Stimulated activated naive CD4-positive, alpha-beta T cell (primary cell): ENCODE results near the gene HSPBAP1.
"Not testable (repeated sequence)": the region's sequence is repeated elsewhere in the genome, so short reads cannot be mapped to it uniquely, and the experiment has no call there.

ENCODE experiments used
- DNase-seq, 6 experiments: peaks; one replicate each; lab custom pipeline; 2025; lab: John Stamatoyannopoulos, UW

The HSPBAP1 gene

GRCh38 chr3:122732682-122733525 lies 60.7 kb downstream of the HSPBAP1 start:
- DNase-seq = not testable (repeated sequence)

DNA sequence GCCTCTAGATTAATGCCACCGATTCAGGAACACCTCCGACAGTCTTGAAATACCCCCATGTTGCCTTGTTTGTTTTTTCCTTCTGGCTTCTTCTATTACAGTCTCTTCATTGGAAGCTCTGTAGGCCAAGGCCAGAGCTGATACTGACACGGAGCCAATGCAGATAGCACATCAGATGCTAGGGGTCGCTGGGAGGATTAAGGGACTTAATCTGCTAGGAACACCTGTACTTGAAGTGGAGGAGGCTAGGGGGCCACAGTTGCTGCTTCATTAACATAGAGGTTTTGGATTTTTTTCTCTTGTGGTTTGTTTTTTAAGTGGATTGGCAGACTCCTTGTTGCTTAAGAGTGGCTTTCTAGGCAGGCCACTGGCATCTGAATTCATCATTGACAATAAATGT lies 63.4 kb downstream of the HSPBAP1 start:
- no peak for DNase-seq

GRCh38 chr3:122728756-122729514 lies 64.7 kb downstream of the HSPBAP1 start:
- no peak for DNase-seq

DNA sequence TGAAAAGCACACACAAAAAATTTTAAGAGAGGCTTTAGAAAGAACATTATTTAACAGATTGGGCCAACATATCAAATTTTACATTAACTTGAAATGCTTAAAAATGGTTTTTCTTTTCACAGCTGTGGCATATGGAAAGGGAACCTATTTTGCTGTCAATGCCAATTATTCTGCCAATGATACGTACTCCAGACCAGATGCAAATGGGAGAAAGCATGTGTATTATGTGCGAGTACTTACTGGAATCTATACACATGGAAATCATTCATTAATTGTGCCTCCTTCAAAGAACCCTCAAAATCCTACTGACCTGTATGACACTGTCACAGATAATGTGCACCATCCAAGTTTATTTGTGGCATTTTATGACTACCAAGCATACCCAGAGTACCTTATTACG lies 65.4 kb downstream of the HSPBAP1 start:
- no peak for DNase-seq

DNA sequence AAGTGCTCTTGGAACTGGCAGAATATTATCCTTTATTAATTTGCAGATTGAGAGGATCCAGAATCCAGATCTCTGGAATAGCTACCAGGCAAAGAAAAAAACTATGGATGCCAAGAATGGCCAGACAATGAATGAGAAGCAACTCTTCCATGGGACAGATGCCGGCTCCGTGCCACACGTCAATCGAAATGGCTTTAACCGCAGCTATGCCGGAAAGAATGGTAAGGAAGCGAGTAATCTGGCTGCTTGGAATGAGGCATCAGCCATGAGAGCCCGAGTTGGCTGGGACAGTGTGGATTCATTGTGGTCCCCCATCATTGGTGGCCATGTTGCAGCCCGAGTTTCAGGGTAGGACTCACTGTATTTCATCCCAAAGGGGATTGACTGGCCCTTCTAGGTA lies 65.9 kb downstream of the HSPBAP1 start:
- DNase-seq = no peak

- no peak for DNase-seq
Observed at GRCh38 chr3:122727294-122727693, 66.3 kb downstream of the HSPBAP1 start.

DNA sequence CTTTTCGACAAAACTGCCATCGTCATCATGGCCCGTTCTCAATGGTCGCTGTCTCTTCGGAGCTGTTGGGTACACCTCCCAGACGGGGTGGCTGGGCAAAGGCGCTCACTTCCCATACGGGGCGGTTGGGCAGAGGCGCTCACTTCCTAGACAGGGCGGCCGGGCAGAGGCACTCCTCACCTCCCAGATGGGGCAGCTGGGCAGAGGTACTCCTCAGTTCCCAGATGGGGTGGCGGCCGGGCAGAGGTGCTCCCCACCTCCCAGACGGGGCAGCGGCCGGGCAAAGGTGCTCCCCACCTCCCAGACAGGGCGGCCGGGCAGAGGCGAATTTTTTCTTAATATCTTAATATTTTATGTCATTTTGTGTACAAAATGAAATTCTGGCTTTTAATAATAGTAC lies 68.5 kb downstream of the HSPBAP1 start:
- no peak for DNase-seq

DNA sequence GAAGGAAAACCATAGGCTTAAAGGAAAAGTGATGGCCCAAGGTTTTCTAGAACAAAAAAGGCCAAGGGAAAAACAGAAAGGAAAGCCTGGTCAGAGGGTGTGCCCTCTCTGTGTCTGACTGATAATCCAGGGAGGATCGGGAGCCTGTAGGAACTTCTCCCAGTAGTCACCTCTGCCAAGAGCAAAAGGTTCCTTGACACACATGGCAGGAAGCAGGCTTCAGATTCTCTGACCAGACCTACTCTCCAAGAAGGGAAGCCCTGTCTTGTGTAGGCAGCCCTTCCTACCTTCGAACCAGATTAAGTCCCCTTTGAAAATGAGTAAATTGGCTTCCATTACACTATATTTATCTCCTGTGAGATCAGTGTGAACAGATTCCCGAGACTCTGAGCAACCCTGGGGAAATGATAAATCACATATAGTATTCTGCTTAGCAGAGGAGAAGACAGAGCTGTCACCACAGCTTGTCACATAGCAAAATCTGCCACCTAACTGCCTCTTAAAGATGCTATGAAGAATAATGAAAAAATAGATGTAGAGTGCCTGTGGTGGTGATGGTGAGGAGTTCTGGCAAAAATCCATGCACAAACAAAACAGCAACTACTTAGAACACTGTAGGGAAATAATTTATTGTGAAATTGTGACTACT lies 74.2 kb downstream of the HSPBAP1 start:
- no peak for DNase-seq

DNA sequence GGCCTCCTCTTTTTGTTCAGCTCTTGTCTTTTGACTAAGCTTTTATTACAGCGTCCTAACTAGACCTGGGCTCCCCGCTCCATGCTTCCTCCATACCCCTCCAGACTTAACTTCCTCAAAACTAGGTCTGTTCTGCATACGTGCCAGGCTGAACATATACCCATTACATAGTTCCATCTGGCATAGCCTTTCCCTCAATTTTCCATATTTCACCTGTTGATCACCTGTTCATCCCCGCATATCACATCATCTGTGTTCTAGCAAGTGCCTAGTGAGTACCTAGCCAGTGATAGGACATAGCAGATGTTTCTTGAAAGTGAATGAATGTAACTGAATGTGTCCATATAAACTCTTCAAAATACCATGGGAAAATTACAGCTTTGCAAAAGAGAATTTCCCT lies 77.0 kb downstream of the HSPBAP1 start:
- DNase-seq = no peak

DNA sequence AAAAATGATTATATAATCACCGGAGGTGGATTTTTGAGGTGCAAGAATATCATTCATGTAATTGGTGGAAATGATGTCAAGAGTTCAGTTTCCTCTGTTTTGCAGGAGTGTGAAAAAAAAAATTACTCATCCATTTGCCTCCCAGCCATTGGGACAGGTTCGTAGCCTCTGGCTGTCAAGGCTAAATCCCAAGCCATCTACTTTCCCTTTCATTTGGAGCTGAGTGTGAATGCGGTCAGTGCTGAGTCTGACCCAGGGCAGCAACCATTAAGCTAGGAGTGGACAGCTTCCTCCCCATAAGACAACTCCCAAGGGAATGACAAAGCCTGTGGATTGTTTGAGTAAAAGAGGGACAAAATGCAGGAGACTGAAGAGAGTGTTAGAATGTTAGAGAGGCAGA lies 79.4 kb downstream of the HSPBAP1 start:
- DNase-seq = no peak

- not testable (repeated sequence) for DNase-seq
Observed at GRCh38 chr3:122710616-122711251, 82.9 kb downstream of the HSPBAP1 start.

DNA sequence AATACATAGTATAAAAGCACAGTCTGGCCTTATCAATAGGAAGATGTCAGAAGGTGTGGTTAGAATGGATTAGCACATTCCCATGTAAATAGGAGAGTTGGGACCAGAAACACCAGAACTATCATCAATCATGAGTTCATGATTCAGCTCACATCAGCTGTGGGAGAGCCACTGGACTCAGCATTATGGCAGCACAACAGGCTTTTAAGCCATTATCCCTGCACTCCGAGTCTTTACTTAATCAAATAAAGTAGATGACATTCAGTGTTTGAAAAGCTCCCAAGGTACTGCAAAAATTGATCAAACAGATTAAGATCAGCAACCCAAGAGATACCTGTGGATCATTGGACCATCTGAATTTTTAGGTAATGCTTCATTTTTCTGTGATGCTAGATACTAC lies 88.3 kb downstream of the HSPBAP1 start:
- no peak for DNase-seq

DNA sequence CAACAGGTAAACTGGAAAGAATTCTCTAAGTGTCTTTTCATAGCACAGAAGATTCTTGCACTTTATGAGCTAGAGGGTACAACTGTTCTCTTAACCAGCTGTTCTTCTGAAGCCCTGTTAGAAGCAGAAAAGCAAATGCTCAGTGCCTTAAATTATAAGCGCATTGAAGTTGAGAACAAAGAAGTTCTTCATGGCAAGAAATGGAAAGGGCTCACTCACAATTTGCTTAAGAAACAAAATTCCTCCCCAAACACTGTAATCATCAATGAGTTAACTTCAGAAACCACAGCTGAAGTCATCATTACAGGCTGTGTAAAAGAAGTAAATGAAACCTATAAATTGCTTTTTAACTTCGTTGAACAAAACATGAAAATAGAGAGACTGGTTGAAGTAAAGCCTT lies 93.4 kb downstream of the HSPBAP1 start:
- DNase-seq = no peak

DNA sequence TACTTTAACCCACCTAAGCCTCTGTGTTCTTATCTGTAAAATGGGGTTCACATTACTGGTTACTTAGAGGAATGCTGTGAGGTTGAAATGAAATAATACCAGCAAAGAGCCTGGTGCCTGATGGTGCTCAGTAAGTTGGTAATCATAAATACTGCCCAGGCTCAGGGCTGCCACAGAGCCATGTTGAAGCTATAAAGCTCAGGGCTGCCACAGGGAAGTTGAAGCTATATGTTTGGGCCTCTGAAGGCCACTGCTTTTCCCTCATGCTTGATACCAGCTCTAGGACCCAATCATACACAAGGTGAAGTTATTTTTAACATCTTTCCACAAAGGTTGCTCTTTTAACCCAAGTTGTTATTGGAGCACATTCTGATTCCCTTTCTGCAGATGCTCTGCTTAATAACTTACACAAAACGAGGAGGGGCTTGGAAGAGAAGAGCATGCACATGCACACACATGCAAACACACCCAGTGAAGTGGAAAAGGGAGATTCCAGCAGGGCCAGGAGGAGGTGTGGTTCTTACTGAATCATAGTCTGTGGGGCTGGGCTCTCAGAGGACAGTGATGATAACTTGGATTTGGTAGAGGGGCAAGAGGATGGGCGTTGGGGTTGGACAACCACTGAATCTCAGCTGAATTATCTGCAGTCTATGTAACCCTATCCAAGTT lies 95.5 kb downstream of the HSPBAP1 start:
- DNase-seq = no peak

DNA sequence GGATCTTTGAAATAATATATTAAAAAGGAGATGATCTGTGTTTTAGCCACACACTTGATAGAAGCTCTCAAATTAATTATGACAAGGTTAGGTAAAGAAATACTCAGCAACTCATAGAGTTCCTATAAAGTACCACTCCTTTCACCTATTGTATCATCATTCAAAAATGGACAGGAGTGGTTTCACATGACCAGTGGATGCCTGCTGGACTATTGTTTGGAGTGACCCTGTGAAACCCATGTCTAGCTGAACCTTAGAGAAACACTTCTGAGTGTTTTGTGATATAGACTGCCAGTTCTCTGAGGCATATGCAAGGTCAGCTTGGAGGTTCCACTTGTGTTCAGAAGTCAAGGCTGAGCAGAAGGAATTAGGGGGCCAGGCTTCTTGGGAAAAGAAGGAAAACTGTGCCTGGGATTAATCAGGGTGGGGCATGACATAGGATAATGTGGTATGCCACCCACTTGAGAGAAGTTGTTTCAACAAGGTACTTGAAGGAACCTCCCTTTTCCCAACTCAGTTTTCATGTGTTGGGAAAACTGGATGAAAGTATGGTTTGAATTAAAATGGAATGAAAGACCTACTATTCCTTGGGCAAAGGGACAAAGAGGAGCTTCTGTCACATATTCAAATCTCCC lies 97.6 kb downstream of the HSPBAP1 start:
- DNase-seq = no peak

GRCh38 chr3:122694966-122695365 lies 98.7 kb downstream of the HSPBAP1 start:
- DNase-seq = no peak

- no peak for DNase-seq
Observed at GRCh38 chr3:122692674-122693073, 101.0 kb downstream of the HSPBAP1 start.

GRCh38 chr3:122691195-122691594 lies 102.4 kb downstream of the HSPBAP1 start:
- no peak for DNase-seq

- DNase-seq = no peak
Observed at GRCh38 chr3:122690096-122690495, 103.5 kb downstream of the HSPBAP1 start.
